HG03575 (cell line): ENCODE results near the gene ADGRB2.

Experiments used
- ATAC-seq: cut with Tn5 transposase; IDR thresholded peaks from one replicate; pipeline ENCODE4 v1.9.1; 2021; ENCODE audit not compliant: unreplicated experiment, insufficient number of reproducible peaks, low FRiP score; ENCODE audit errors: extremely low read depth

The ADGRB2 gene

DNA sequence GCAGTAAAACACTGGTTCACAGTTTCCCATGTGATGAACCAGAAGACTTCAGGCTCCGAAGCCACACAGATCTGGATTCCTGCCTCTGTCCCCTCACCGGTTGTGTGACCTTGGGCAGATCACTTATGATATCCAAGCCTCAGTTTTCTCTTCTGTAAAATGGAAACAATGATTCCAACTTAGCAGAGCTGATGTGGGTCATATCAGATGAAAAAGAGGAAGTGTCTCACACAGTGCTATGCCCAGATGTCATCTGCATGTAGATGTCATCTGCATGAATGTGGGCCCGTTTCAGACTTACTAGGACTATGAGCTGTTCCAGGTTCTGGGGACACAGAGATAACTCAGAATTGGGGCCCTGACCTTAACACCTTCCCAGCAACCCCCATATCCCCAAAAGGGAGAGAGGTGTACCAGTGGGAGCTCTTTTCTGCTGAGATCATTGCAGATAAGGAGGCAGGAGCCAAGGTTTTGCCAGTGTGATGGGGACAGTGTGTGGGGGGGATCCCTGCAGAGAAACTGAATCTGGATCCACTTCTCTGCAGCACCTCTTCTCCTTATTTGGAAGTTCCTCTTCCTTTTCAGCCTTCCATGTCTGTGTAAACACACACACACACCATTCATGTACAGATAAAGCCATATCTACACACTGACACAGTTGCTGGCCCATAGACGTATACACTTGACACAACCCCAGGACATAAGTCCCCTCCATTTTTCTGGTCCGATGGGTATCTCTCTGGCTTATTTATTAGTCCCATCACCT lies 5.0 kb upstream of the ADGRB2 start:
- ATAC-seq = no peak

DNA sequence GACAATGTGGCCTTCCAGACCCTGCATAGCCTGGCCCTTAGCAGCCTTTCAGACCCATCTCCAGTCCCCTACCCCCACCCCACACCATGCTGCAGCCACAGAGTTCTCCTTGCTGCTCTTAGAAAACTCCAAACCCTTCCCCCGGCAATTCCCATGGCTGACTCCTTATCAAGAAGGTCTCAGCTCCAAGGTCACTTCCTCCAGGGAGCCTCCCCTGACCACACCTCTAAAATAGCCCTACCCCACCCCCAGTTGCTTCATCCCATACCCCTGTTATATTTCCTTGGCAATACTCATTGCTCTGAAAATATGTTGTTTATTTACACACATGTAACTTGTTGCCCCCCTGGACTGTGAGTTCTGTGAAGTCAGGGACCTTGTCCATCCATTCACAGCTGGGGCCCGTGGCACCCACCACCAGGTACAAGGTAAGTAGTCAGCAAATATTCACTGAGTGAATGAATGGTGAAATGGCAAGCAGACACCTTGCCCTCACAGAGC lies 4.3 kb upstream of the ADGRB2 start:
- no peak for ATAC-seq

GRCh38 chr1:31767225-31767624 lies 3.1 kb upstream of the ADGRB2 start:
- no peak for ATAC-seq

- ATAC-seq = no peak
Observed at GRCh38 chr1:31765516-31765915, 1.4 kb upstream of the ADGRB2 start.

DNA sequence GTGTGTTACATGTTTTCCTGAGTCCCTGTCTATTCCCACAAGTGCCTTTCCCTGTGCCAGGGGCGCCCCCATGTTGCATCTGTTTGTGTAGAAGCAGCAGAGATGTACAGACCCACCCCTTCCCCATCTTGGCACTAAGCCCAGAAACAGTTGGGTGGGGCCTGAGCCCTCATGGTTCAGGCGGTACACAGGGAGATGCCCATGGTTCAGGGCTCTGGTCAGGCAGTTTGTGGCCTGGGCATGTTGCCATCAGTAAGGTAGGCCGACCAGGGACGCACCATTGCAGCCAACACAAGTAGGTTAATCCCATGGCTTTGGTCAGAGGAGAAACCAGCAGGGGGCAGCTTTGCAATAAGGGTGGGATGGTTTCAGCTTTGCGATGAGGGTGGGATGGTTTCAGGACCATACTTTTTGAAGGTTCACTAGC lies 914 bp upstream of the ADGRB2 start:
- ATAC-seq = no peak

DNA sequence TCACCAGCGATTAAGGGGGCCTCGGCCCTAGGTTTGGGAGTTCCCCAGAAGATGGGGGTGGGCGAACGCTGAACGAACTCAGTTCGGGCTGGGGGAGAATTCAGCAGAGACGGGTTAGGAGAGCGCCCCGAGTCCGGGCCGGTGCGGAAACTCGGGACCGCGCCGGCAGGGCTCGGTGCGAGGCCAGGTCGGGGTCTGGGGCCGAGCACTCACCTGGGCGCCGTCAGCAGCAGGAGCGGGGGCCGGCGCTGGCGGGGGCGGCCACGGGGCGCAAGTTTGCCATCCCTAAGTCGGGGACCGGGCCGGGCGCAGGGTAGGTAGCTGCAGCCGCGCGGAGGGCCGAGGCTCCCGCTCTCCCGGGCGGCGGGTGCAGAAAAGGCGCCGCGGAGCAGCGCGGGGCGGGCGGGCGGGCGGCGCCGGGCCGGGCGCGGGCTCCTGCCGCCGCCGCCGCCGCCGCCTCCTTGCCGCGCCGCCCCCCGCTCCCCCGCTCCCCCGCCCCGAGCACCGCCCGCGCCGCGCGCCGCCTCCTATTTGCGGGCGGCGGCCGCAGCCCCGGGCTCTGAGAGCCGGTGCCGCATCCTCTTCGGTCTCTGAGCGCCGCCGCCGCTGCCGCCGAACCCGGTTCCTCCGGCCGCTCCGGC lies 349 bp downstream of the ADGRB2 start:
- no peak for ATAC-seq

- ATAC-seq = no peak
Observed at GRCh38 chr1:31762726-31763670, 1.1 kb downstream of the ADGRB2 start.

DNA sequence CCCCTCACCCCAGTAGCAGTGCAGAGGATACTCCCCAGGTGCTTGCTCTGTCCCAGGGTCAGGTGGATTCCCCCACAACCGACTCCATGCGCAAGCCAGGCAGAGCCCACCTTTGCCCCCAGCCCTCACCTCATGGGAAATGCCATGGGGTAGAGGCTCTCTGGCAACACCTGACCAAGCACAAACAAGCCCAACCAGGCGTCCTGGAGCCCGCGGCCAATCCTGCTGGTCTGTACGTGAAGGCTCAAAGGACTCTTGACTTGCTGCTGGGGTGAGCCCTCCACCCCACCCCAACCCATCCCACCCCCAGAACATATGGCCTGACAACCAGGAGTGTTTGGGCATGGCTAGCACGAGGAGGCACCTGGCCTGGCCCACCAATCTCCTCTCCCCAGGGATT lies 1.8 kb downstream of the ADGRB2 start:
- no peak for ATAC-seq

GRCh38 chr1:31761883-31762282 lies 2.3 kb downstream of the ADGRB2 start:
- ATAC-seq = no peak

- ATAC-seq = no peak
Observed at GRCh38 chr1:31760471-31761470, 3.4 kb downstream of the ADGRB2 start.

DNA sequence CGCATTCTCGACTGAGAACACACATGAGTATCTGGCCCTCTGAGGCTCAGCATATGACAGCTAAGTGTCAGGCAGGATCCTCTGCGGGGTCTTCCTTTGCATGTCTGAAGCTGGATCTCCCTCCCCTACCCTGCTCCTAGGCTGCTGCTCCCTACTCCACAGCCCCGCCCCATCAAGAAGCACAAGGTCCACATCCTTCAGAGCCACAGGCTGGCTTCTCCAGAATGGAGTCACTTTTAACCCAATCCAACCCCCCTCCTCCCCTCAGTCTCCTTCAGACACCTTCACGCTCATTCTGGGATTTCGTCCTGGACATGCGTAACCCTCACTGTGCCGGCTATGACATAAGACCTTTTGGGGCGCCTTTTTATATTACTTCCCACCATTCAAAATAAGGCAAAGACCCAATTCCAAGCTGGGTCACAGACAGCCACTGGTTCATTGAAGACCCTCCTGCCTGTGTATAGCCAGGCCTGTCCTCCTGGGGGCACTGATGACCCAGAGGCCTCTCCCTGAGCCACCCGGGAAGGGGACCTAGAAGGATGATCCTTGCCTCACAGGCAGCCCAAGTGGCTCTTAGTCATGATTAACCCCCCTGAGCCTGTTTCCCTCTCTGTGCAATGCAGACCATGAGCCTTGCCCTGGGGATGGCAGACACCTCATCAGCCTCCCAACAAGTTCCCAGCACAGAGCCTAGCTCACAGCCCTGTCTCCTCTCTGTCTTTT lies 4.7 kb downstream of the ADGRB2 start:
- ATAC-seq = no peak

DNA sequence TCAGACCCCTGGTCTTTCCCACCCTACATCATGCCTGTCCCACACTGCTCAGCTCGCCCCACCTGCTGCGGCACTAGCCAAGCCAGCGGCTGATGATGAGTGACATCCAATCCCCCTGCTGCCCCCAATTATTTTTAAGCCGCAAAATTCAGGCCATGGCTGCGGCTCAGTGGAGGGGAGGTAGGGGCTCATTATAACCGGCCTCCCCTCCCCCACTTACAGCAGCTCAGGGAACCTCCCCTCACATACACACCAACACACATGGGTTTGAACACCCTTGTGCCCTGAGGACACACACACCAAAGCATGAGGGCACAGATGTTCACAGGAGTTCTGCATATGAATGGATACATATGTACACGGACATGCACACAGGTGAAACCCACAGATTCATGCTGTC lies 5.3 kb downstream of the ADGRB2 start:
- no peak for ATAC-seq

- ATAC-seq = no peak
Observed at GRCh38 chr1:31757989-31758388, 6.2 kb downstream of the ADGRB2 start.

- ATAC-seq = no peak
Observed at GRCh38 chr1:31757204-31757679, 6.9 kb downstream of the ADGRB2 start.

GRCh38 chr1:31756578-31756977 lies 7.6 kb downstream of the ADGRB2 start:
- ATAC-seq = no peak

GRCh38 chr1:31755850-31756492 lies 8.2 kb downstream of the ADGRB2 start:
- no peak for ATAC-seq

- ATAC-seq = no peak
Observed at GRCh38 chr1:31755197-31755611, 8.9 kb downstream of the ADGRB2 start.
